ENCODE results near the gene HSPA4L.

- TF ChIP-seq ZNF274 (IDR thresholded peaks at IDR 0.05; ENCODE audit: low read depth, low read length) (no peak), YY1 (IDR thresholded peaks at IDR 0.05; ENCODE audit: insufficient read depth, insufficient read length) (no peak)
Measured at GRCh38 chr4:127888559-127888958, 106.4 kb downstream of the HSPA4L start.
